ENCODE data around the gene GRAP2. TPM values are rescaled to one million over a fixed set of nuclear protein-coding genes. Genes with fewer than 3 reads are reported as not detected.
A peak's percentile ranks its signal among the peaks of the same experiment; 100 is the strongest.

Gene GRAP2
- total and polyA plus RNA-seq, 10 of the 15 experiments (the other 5 are each of a cell fraction or from before 2014, with no cell fraction given), result 3.3 to 79.1 (median 59.6) TPM

- TF ChIP-seq ZBTB33 (IDR thresholded peaks at IDR 0.05) (no peak), GABPA (IDR thresholded peaks at IDR 0.05; ENCODE audit: low read depth) (no peak)
These were observed 56.2 kb downstream of the GRAP2 start (continued) for GRCh38 chr22:39956932-39957664.

GRCh38 chr22:39958009-39958711, 57.3 kb downstream of the GRAP2 start:
- no peak overlapping the region for H3K9ac ChIP-seq (ENCODE audit: control insufficient read depth, insufficient read depth, low read length)
- ChIA-PET RAD21 (ENCODE audit: unreplicated experiment) (interaction anchor here (1.6 to 1.7 kb wide), 2 partner anchors 12 to 59 kb away, joined by 5 to 13 read pairs; no protein-coding TSS in a partner anchor), POLR2A (no interaction called here), SMC1A (ENCODE audit: uncharacterized antibody, unreplicated experiment) (interaction anchor here (2.7 kb wide), 1 partner anchor 49 kb away, joined by 16 read pairs; no protein-coding TSS in a partner anchor), CTCF (interaction anchor here (2.4 kb wide), 1 partner anchor 25 kb away, joined by 11 read pairs; no protein-coding TSS in a partner anchor)
- peaks cover 27 to 43% of the 10 kb centered on the region in 2 experiments; a peak in 3 of 4 replicates for H3K36me3 ChIP-seq (ENCODE audit: control insufficient read depth in 2 of 2, insufficient read depth in 2 of 2, low read length in 1 of 2)
- FAIRE-seq (no peak), ATAC-seq (no peak), DNase-seq (ENCODE audit: low read depth, low spot score) (no peak)
- no peak for TF ChIP-seq CTCF (IDR thresholded peaks at IDR 0.05 in 2 of 3, conservative IDR thresholded peaks at IDR 0.05 in 1 of 3; ENCODE audit: control insufficient read depth in 2 of 3, extremely low read depth in 1 of 3, insufficient read depth in 1 of 3, low read depth in 3 of 3, low read length in 3 of 3)
- peak; percentile 65; the same call in 1 of the 2 replicates for TF ChIP-seq ZNF24 (IDR thresholded peaks at IDR 0.05)
- H3K27me3 ChIP-seq (replicated peaks in 1 of 2; ENCODE audit: control insufficient read depth in 2 of 2, insufficient read depth in 2 of 2, low read length in 1 of 2), result no peaks in the 10 kb centered on the region
- H3K27ac ChIP-seq (ENCODE audit: control insufficient read depth, insufficient read depth), result no peak overlapping the region
- H3K79me2 ChIP-seq (ENCODE audit: control insufficient read depth, insufficient read depth, low read length), result 0 out of 2 replicates have a peak, but pooled peaks cover 2% of the 10 kb centered on the region
- H3K4me3 ChIP-seq, result no peak overlapping the region
- H3K4me2 ChIP-seq (ENCODE audit: control insufficient read depth, insufficient read depth), result no peak overlapping the region
- H2AFZ ChIP-seq (ENCODE audit: control insufficient read depth, low read depth, low read length), result no peak overlapping the region
- WGBS (ENCODE audit: insufficient coverage, insufficient replicate concordance, low lambda C conversion rate, missing lambda C conversion rate), result 83% methylated on average over 8 of the region's 8 CpGs
- in situ Hi-C loops (cut with MboI), result no loop called here
- H3K4me1 ChIP-seq (ENCODE audit: control insufficient read depth, insufficient read depth, low read length), result peaks cover 54% of the 10 kb centered on the region
- no TSS peak for BruUV-seq (replicated peaks)
- H3K9me3 ChIP-seq (replicated peaks; ENCODE audit: control insufficient read depth, insufficient read depth, low read length), result peaks cover 2% of the 10 kb centered on the region; the same call in 2 of the 3 replicates
- H4K20me1 ChIP-seq (ENCODE audit: control insufficient read depth, insufficient read depth), result peaks cover 7% of the 10 kb centered on the region; the same call in 1 of the 2 replicates
- intact Hi-C loops (cut with micrococcal nuclease; ENCODE audit: unreplicated experiment), result no loop called here
